Measurements from ENCODE around the gene ARSG. TPM values are rescaled to one million over a fixed set of nuclear protein-coding genes. Genes with fewer than 3 reads are reported as not detected.

ARSG gene
- total and polyA plus RNA-seq, 7 donors, result 1.7 to 6.1 (median 2.5) TPM

DNA sequence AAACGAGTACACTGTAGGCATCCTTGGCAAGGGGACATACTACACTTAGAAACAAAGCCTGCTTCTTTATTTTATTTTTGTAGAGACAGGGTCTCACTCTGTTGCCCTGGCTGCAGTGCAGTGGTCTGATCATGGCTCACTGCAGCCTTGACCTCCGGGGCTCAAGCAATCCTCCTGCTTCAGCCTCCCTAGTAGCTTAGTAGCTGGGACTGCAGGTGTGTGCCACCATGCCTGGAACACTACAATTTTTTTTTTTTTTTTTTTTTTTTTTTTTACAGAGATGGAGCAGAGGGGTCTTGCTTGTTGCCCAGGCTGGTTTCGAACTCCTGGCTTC, 87.8 kb downstream of the ARSG start:
- no peaks in the 10 kb centered on the region for H3K27me3 ChIP-seq (ENCODE audit: insufficient read depth in 3 of 3, low read length in 2 of 3)
- 63 to 69% (median 64%) methylated on average over 3 of the region's 3 CpGs for WGBS, 3 donors
- H3K36me3 ChIP-seq (ENCODE audit: insufficient read depth in 1 of 2, low read depth in 1 of 2), result no peaks in the 10 kb centered on the region
- no peak for TF ChIP-seq CTCF (IDR thresholded peaks at IDR 0.05)
- H3K4me3 ChIP-seq, result peak overlapping the region; percentile 41
- intact Hi-C loops (cut with DNase I), result loop anchor here in 1 of 2 donors (2.0 kb wide), 1 partner anchor 88 kb away; the partner anchor contains the start of genes ARSG and SLC16A6
- H3K4me1 ChIP-seq, result peaks cover 41% of the 10 kb centered on the region
- ATAC-seq, result peak in 1 of 4 donors; percentile 0
- peak overlapping the region; percentile 89 for H3K27ac ChIP-seq
- DNase-seq, result no peak
- no peaks in the 10 kb centered on the region for H3K9me3 ChIP-seq

GRCh38 chr17:68379692-68380677, 88.7 kb downstream of the ARSG start:
- no peaks in the 10 kb centered on the region for H3K36me3 ChIP-seq (ENCODE audit: insufficient read depth in 1 of 2, low read depth in 1 of 2)
- no peak for TF ChIP-seq CTCF (IDR thresholded peaks at IDR 0.05)
- no peak for ATAC-seq
- intact Hi-C loops (cut with DNase I), result loop anchor here in 1 of 2 donors (2.0 kb wide), 1 partner anchor 89 kb away; the partner anchor contains the start of genes ARSG and SLC16A6
- WGBS, 3 donors, result 80 to 87% (median 82%) methylated on average over 11 of the region's 11 CpGs
- DNase-seq, result no peak
- H3K4me1 ChIP-seq, result peaks cover 41% of the 10 kb centered on the region
- H3K27ac ChIP-seq, result peak overlapping the region; percentile 89
- H3K27me3 ChIP-seq (ENCODE audit: insufficient read depth in 3 of 3, low read length in 2 of 3), result no peaks in the 10 kb centered on the region
- H3K4me3 ChIP-seq, result no peak overlapping the region
- no peaks in the 10 kb centered on the region for H3K9me3 ChIP-seq

DNA sequence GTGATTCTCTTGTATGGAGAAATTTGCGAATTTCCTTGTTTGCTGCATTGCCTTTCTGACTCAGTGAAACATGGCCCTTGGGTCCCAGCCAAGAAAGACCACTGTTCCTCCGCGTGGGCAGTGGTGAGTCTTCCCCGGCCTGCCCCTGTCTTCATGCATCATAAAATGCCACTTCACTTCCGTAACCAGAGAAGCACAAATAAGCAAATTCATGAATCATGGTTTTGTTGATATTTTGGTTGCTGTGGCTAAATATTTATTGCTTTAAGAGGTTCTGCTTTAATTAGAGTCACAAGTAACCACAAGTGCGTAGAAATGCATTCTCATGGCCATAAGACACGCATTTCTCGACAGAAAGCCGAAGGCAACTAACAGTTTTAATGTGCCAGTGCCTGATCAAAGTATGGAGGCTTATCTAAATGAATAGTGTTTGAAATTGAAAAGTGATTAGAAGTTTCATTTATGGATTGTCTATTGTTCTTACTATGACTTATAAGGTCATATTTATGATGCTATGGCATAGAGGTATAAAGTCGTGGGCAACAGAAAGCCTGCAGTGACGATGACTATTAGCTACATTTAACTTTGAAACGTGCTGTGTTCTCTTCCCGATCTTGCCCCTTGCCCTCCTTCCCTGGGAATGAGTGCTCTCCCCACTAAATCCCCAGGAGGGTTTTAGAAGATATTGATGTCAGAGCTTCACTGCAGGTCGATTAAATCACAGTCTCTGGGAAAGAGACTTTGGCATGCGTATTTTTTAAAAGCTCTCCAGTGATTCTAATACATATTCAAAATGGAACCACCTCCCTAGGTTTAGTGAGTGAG, 90.0 kb downstream of the ARSG start:
- ATAC-seq (no peak), DNase-seq (peak in 1 of 2 donors; percentile 36)
- peaks cover 48% of the 10 kb centered on the region for H3K4me1 ChIP-seq
- peak overlapping the region; percentile 89 for H3K27ac ChIP-seq
- intact Hi-C loops (cut with DNase I), result no loop called here
- TF ChIP-seq CTCF (IDR thresholded peaks at IDR 0.05), result no peak
- no peaks in the 10 kb centered on the region for H3K27me3 ChIP-seq (ENCODE audit: insufficient read depth in 3 of 3, low read length in 2 of 3)
- 60 to 72% (median 65%) methylated on average over 15 of the region's 15 CpGs for WGBS, 3 donors
- no peaks in the 10 kb centered on the region for H3K9me3 ChIP-seq
- H3K4me3 ChIP-seq, result no peak overlapping the region
- H3K36me3 ChIP-seq (ENCODE audit: insufficient read depth in 1 of 2, low read depth in 1 of 2), result no peaks in the 10 kb centered on the region

GRCh38 chr17:68382582-68383085, 91.3 kb downstream of the ARSG start:
- H3K36me3 ChIP-seq (ENCODE audit: insufficient read depth in 1 of 2, low read depth in 1 of 2), result no peaks in the 10 kb centered on the region

More at GRCh38 chr17:68382582-68383085, 91.3 kb downstream of the ARSG start:
- DNase-seq (no peak), ATAC-seq (no peak)
- intact Hi-C loops (cut with DNase I), result no loop called here
- Histone ChIP-seq H3K4me1 (peaks cover 45% of the 10 kb centered on the region), H3K9me3 (no peaks in the 10 kb centered on the region), H3K4me3 (no peak overlapping the region), H3K27me3 (ENCODE audit: insufficient read depth in 3 of 3, low read length in 2 of 3) (no peaks in the 10 kb centered on the region), H3K27ac (no peak overlapping the region)
- no peak for TF ChIP-seq CTCF (IDR thresholded peaks at IDR 0.05)
- 92 to 97% (median 92%) methylated on average over 3 of the region's 3 CpGs for WGBS, 3 donors
